T1000 (cell line): ENCODE results near the gene ITPK1.

Experiments used
- DNase-seq: peaks from one replicate; lab custom pipeline; 2025; ENCODE audit warnings: mixed read lengths; lab: John Stamatoyannopoulos, UW

The ITPK1 gene

DNA sequence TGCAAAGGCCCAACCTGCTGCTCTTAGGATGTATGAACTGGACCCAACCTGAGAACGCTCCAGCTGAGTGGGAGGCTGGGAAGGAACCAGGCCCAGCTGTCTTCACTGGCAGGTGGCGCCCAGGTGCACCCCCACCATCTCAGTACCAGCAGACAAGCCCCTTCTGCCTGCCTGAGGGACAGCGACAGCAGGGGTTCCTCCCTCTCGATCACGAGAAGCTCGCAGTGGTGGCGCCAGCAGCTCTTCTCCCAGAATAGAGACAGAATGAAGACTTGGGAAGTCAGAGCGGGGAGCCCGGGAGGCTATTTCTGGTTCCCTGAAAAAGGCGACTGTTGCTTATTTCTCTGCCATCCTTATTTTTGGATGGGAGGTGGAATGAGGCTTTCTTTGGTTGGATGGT is 146.3 kb downstream of the ITPK1 start:
- no peak for DNase-seq

DNA sequence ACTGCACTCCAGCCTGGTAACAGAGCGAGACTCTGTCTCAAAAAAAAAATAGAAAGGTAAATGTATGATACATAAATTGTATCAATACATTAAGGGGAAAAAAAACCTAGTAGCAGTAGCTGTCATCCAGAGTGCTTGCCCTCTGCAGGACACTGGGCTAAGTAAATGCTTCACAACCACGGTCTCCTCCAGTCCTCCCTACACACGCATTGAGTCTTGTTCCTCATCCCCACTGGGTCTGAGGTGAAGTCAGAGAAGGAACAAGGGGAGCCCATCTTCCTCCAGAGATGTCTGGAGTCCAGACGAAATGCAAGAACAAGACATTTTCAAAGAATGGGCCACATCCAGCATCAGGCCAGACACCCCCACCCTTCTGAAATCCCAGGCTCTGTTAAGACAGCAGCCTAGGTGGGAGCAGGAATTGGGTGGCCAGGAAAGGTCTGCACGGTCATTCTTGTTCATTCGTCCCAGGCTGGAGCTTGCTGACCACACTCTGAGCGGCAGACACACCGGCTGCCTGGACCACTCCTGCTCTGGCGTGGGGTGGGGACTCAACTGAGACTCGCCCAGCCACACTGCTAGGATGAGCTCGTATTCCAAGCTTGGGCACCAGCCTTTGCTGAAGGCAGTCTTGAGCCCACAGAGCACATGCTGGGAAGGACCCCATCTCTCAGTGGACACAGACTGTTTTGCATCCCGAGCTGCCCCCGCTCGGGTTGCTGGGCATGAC is 147.3 kb downstream of the ITPK1 start:
- no peak for DNase-seq

DNA sequence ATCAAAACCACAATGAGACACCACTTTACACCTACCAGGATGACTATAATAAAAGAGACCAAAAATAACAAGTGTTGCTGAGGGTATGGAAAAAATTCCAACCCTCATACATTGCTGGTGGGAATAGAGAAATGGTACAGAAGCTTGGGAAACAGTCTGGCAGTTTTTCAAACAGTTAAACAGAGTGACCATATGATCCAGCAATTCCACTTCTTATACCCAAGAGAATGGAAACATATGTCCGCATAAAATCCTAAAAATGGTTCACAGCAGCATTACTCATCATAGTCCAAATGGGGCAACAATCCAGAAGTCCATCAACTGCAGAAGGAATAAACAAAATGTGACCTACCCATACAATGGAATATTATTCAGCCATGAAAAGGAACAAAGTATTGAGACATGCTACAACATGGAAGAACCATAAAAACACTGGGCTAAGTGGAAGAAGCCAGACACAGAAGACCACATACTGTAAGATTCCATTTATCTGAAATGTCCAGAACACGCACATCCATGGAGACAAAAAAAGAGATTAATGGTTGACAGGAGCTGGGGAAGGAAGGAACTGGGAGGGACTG is 148.3 kb downstream of the ITPK1 start:
- no peak for DNase-seq

DNA sequence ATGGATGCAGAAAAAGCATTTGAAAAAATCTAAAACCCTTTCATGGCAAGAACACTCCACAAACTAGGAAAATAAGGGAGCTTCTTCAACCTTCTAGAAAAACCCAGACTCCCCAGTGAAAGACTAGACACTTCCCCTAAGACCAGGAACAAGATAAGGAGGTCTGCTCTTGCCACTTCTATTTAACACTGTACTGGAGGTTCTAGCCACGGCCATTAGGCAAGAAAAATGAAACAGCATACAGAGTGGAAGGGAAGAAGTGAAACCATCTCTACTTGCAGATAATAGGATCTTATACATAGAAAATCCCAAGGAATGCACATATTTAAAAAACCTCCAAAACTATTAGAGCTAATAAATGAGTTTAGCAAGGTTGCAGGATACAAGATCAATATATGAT is 150.4 kb downstream of the ITPK1 start:
- no peak for DNase-seq

DNA sequence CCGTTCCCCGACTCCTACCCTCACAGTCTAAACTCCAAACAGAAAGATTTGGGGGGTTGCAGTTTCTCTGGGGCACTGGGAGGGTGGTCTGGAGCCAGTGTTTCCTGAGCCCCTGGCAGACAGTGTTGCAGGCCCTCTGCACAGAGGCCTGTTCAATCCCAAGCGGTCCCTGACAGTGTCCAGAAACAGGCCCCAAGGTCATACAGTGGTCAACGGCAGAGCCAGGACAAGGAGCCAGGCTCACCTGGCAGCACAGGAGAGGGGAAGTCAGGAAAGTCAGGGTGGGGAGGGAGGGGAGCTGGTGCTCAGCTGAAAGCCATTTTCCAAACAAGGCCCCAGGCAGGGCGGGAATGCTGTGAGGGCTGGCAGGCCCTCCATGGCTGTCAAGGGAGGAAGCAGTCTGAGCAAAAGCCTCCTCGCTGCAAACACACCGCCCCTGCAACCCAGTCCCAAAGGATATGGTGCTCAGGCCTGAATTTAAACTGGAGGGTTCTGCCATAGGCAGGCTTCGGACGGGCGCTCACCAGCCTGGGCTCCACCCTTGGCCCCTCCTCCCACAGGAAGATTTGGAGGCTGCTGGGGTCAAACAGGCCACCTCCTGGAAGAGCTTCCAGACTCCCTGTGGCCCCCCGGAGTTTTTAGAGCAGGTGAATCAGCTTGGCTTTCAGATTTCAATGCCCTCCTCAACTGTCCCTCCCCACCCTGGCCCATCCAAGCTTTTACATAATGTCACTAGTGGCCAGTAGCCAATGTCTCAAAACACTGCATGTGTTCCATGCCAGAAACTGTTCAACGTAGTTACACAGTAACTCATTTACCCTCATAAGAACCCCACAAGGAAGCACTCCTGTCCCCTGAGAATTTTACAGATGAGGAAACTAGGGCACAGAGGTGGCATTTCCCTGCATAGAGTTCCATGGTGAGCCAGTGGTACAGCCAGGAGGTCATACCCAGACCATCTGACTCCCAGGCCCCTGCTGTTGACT is 151.3 kb downstream of the ITPK1 start:
- DNase-seq = no peak

DNA sequence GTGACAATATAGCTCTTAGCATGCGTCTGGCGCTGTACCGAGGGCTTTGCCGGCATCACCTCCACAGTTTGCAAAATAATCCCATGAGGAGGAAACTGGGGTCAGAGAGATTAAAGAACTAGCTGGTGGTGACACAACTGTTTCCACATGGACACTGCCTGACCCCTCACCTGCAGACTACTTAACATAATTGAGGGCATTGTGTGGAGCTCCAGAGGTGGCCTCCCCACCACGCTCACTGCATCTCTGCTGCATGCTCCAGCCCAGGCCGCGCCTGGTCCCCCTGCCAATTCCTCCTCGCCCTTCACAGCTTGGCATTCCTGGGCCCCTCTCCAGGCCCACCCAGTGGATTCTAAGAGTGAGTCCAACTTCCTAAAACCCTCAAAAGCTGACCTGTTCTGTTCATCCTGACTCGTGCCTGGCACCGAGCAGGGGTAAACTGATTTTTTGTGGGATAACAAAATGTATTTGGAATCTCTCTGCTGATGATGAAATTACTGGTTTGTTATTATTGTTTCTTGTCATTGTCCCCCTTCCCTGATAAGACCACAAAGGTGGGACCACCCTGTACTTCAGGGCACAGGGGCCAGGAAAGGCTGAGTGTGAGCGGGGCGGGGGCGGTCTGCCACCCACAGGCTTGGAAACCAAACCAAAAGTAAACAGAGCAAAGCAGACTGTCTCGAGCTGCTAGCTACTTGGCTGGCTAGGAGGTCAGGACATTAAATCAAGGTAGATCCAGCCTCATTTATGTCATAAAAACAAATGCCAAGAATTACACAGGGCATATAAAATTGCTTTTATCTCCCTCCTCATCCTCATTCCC is 152.2 kb downstream of the ITPK1 start:
- no peak for DNase-seq

DNA sequence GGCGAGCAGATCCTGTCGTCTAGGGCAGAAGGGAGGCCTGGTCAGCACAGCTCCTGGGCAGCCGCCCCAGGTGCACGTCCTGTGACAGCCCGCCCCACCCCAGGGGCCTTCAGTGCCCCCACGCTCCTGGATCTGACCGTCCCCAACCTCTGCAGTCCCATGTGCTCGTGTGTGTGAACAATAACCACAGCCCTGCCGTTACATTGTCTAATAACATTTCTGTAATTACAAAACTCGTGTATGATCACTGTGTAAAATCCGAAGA is 153.0 kb downstream of the ITPK1 start:
- no peak for DNase-seq

DNA sequence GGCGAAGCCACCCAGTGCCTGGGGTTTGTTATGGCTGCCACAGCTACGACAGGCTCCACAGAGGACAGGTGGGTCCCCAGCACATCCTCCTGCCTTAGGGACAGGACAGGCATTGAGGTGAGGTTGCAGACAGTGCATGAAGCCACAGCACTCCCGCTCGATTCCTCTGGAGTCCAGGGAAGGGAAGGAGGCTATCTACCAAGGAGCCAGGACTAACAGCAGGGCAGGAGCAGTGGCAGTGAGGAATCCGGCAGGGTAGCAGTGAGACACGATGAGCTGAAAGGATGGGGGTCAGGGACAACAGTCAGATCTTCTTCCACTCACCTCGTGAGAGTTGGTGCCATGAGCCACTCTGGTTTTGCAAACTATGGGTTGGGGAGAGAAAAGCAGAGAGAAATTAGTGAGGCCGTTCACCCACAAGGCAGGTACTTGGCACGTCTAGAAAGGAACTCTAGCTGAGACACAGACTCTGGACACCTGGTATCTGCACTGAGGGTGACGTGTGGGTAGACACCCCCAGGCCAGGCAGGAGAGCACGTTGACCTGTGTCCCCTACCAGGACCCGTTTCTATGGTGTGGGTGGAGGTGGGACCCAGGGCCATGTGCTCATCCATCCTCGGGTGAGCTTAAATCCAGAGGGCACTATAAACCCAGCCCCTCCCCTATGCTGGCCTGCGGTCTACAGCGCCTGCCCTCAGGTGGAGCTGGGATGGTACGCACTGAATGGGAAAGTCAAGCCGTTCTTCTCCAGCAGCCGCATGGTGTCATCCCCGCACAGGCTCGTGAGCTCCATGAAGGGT is 153.5 kb downstream of the ITPK1 start:
- DNase-seq = no peak

DNA sequence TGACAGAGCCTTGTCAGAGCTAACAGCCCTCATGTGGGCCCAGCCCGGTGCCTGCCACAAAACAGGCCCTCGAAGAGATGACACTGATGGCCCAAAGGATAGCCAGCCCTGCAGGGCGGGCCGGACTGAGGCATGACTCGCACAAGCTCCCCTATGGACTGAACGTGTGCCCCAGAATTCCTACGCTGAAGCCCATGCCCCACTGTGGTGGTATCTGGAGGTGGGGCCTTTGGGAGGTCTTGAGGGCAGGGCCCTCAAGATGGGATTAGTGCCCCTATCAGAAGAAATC is 154.2 kb downstream of the ITPK1 start:
- no peak for DNase-seq

DNA sequence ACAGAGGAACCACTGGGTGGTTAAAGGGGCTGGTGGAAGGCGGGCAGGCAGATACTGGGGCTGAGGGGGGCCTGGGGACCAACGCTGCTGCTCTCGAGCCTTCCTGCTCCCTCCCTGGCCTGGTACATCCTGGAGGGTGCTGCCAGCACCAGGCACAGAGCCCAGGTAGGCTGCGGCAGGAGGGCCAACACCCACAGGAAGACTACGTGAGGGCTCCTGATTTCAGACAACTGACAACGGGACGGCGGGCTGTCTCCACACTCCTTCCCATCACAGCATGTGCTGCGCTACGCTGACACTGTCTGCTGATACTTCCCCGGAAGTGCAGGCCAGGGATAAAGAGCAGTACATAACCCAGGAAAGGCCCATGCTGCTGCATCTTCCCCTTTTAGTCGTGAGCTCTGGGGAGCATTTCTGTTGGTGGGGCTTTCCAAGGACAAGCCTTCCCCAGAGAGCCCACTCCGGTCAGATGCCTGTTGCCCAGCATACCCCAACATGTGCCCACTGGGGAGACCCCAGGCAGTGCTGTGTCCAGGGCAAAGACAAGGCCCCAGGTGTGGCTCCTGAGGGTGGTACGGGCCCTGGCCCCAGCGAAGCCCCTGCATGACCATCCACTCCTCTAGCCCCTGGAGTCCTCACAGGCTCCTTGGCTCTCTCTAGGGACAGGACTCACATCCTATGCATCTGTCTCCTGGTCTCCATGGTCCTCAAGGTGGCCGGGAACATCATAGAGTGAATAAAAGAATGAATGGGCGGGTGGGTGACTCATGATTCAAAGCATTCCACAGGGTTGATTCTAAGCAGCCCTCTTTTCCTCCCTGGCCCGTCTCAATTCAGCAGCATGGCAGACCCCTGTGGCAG is 154.8 kb downstream of the ITPK1 start:
- peak; percentile 29 for DNase-seq

DNA sequence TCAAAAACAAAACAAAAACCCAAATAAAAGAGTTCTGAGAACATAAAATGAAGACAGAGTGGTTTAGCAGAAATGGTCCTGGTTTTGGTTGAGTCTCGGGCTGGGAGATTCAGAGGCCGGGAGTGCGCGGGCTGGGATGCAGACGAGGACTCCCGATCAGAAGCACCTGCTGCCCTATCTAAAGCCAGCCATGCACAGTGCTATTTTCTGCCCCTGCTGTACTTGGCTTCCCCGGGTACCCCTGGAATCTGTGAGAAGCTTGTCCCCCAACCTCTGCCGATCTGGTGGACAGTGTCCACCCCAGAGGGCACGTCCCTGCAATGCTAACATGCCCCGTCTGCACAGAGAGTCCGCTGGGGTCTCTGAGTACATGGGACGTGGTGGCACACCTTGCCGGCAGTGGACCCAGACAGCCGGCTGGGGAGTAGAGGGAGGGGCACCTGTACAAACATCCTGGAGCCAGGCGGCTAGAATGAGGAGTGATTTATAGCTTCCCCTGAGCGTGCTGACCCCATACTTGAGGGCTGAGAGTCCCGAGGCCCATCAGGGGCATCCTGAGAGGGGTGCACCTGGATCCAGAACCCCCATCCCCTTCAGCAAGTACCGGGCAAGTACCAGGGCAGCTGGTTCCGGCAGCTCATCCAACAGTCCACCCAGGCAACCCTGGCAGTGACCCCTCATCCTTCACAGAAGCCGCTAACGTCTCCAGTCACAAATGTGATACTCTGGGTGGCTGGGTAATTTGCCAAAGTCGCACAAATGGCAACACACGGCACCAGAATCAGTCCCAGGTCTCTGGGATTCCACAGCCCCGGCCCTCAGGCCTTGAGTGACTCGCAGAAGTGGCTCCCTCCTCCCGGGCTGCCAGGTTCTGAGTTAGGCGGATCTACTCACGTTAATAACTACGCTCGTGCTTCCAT is 155.7 kb downstream of the ITPK1 start:
- no peak for DNase-seq

DNA sequence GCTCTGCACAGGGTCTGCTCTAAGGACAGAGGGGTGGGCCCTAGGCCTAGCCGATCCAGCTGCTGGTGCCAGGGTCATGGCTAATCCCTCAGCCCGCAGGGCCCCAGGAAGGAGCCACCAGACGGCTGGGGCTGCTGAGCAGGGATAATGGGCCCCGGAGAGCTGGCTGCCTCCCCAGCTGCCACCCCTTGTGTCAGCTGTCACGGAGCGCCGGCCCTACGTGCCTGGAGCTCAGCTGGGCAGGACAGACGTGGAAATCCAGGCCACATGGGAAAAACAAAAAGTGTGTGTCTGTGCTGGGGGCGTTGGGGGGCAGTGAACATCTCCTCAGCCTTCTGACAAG is 156.6 kb downstream of the ITPK1 start:
- DNase-seq = no peak

DNA sequence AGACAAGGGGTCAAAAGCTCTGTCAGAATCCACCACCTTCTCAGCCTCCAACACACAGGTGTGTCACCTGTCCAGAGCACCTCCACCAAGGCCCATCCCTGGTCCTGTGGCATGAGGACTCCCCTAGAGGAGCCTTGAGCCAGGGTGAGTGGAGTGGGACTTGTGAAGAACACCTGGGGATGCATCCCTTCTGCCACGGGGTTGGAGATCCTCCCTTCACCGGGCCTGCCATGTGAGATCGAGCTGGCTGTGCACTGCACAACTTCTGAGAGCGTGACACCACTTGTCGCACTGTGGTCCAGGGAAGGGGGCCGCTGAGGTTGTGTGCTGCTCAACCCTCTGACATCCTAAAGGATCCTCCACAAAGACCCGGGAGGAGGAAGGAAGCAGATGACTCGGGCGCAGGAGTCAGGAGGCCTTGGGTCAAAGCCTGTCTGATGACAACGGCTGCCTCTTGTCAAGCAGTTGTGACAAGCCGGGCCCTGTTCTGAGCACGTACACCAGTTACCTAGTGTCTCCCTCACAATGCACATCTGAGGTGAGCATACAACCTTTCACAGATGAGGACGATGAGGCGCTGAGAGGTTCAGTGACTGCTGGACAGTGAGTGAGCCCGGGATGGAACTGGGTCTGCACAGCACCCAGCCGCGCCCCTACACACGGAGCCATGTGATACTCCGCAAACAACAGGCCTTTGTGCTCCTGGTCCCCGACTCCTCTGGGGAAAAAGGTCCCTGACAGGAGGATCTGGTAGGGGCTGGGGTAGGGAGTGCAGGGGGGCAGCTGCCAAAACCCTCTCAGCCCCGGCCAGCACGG is 157.1 kb downstream of the ITPK1 start:
- no peak for DNase-seq

DNA sequence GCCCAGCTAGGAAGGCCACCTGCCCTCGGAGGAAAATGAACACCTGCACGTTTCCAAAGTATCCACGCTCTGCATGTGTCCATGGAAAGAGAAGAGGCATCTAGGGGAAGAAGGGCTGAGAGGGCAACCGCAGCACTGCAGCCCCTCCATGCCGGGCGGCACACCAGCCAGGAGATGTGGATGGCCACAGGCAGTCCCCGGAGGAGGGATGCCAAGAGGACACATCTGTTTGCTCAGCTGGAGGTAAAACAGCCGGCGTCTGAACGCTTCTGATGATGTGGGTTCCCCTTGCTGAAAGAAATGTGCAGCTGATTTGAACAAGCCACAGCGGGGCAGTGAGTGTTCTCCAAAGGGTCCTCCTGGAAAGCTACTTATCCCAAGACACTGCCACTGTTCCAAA is 158.8 kb downstream of the ITPK1 start:
- DNase-seq = no peak

DNA sequence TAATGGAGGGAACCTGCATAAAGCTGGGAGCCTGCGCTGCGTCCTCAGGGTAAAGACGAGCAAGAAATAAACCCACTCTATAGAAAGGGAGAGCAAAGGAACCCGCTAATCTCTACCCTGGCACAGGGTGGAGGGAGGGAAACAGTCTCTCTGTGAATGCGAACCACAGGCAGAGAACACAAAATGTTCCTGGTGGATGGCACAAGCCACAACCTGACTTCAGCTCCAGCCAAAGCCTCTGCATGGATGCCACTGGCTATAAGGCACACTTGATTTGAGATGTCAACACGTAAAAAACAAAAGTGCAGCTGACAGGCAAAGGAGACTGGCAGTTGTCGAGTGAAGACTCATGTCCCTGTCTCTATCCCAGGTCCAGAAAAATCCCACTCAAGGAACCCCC is 160.3 kb downstream of the ITPK1 start:
- no peak for DNase-seq

DNA sequence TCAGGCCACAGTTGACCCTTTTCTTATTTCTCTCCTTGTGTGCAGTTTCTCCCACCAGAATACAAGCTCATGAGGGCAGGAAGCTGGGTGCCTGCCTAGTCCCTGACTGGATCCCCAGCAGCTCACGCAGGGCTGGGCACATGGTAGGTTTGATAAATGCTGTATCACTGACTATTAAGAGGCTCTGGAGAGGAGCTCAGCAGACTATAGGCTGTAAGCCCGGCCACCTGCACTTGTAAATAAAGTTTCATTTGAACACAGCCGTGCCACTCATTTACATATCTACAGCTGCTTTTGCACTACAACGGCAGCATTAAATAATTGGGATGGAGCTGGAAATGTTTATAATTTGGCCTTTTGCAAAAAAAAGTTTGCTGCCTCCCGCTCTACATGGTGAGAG is 160.8 kb downstream of the ITPK1 start:
- no peak for DNase-seq

DNA sequence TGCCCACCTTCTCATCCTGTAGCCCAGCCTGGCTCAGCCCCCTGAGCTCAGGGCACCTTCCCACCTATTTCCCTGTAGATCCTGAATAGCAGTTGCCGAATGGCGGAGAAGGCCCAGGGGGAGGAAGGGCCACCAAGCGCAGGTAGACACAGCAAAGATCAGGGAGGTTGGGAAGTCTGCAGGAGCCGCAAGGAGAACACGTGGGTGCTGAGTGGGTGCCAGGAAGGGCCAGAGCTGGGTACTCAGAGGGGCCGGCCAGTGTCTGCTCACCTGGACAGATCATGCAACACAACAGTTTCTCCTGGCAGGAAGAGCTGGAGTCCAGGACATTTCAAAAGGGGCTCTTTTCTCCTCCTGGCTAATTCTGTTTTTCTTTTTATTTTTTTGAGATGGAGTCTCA is 162.2 kb downstream of the ITPK1 start:
- DNase-seq = no peak

DNA sequence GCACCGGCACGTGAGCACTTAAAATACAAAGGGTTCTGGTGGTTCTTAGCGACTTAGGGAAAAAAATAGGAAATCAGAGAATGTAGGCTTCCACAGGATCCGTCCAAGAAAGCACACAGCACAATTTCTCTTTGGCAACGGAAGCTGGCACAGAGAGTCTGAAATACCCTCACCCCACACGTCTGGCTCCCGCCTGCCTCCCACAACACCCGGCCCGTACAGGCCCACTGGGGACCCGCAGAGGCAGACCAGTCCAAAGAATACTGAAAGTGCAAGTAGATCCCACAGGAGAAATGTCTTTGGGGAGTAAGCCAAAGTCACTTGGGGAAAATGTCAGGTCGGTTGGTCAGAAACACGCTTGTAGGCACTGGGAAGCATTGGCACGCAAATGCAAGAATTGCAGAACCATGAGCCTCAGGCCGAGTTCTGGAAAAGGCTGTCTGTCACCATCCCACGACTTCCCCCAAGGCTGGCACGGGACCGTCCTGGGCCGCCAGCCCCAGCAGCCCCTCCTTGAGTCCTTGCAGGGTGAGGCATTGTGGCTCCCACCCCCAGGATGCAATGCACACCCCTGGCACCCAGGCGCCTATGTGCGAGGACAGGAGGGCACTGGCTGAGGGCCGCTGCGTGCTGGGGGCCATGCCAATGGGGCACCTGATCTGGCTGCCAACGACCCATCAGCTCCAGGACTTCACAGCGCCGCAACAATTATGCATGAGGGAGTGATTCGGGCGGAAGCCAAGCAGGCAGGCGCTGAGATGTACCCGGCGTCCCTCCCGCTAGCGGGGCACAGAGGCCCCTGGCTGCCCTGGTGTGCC is 163.0 kb downstream of the ITPK1 start:
- DNase-seq = no peak
